Islet precursor cell (in vitro differentiated cells): Measurements from ENCODE around the gene SCML1.
A peak's percentile ranks its signal among the peaks of the same experiment; 100 is the strongest.
"Not testable (repeated sequence)": the region's sequence is repeated elsewhere in the genome, so short reads cannot be mapped to it uniquely, and the experiment has no call there.

Experiments
- DNase-seq: peaks from one replicate; pipeline ENCODE4 v3.0.0-alpha.2; 2018

SCML1 gene

DNA sequence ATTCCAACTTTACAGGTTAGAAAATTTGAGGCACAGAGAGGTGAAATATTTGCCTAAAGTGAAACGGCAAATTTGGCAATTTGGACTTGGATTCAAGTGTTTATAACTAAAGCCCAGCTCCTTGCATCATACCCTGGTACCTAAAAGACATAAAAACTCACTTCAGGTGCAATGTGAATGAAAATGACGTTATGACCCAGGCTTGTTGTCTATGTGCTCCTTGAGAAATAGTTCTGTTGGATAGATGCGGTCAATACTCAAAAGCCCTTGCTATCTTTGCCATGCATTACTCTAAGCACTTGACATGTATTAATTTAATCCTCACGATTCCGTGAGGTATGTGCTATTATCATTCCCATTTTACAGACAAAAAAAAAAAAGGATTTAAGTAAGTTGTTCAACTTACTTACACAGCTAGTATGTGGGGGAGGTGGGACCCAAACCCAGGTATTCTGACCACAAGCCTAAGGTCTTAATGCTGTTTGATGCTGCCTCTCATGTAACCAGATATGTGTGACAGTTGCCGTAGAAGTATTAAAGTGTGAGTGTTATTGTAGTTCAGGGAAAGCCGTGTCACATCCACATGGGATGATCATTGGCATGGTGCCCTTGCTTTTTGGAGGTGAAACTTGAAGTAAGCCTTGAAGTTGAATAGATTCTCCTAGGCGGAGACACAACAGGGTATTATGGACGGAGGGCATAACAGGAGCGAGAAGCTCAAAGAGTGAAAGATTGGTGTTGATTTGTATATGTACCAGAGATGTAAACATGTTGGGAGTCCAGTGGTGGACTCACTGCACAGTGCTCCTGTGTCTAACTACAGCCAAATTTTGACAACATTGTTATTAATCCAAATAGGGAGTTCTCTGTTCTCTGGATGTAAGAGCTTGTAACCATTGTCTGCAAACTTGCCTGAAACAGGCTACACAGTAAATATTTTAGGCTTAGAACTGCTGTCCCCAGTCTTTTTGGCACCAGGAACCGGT lies 3.1 kb downstream of the SCML1 start:
- no peak for DNase-seq

DNA sequence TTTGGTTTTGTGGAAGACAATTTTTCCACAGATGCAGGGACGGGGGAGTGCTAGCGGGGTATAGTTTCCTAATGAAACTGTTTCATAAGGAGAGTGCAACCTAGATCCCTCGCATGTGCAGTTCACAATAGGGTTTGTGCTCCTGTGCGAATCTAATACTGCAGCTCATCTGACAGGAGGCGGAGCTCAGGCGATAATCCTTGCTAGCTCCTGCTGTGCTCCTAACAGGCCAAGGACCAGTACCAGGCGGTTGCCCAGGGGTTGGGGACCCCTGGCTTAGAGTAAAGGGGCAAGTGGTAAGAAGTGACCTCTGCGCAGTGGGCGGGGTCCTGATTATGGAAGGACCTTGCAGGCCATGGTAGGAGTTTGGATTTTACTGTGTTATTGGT lies 3.8 kb downstream of the SCML1 start:
- DNase-seq, result no peak

DNA sequence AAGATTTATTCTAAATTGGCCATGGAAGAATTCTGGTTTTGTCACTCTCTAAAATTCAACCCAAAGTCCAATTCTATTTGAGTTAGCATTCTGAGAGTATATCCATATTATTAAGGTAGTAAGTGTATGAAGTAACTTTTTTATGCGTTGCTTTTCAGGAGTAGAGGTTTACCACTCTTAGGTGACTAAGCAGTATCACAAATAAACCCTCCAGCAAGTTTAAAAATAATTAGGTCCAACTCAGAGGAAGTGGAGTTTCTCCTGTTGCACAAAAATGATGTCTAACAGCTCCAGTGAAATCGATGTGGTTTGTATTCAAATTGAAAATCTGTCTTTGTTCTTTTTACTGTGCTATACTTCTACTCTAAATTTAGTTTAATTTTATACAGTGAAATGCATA lies 6.6 kb downstream of the SCML1 start:
- DNase-seq, result no peak

DNA sequence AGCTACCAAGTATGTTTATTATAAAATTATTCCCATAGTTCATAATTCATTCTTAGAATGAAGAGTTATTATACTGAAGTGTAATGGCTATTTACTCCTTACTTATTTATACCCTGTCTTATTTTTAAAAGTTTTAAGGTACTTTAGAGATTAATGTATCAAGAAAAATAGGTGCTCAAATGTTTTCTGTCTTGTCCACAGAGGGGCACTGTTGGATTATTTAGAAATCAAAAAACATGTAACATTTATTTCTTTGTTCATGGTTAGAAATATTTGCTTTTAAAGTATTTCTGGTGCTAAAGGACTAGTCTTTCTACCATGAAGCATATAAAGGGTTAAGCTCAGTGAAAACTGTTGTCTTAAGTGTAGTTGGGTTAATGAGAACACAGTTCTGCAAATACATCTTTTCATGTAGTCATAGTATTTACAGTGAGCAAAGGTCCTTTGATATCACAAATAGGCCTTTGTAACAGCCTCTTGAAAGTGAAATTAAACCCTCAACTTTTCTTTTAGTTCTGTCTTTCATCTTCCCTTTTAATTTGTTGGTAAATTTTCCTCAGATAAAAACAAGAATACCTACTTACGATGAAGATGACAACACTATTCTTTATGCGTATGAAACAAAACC lies 7.7 kb downstream of the SCML1 start:
- no peak for DNase-seq

DNA sequence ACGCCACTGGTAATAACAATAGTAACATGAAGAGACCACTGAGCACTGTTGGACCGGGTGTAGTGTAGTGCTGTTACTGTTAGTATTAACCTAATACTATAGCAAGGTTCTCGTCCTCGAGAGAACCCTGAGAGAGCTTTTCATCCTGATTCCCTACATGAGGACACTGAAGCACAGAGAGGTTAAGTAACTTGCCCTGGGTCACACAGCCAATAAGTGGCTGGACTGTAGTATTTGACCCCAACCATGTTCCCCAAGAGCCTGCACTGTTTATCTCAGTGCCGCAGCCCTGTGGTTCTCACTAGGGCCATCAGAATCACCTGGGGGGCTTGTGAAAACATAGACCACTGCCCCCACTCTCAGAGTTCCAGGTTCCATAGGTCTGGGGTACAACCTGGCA lies 10.4 kb downstream of the SCML1 start:
- DNase-seq, result no peak

DNA sequence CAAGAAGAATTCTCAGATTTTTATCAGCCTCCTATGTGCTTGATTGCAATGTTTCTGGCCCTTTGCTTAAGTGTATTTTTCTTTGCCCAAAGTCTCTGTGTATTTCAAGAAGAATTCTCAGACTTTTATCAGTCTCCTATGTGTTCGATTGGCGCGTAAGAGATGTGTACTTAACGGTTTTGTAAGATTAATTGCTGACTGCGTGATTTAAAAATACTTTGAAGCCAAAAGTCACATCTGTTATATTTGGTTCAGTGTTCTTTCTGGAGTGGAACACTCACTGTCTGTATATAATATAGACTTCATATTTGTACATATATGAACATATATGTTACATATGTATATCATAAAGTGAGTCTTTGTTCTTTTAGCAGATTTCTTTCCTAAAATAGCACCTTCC lies 11.4 kb downstream of the SCML1 start:
- no peak for DNase-seq

DNA sequence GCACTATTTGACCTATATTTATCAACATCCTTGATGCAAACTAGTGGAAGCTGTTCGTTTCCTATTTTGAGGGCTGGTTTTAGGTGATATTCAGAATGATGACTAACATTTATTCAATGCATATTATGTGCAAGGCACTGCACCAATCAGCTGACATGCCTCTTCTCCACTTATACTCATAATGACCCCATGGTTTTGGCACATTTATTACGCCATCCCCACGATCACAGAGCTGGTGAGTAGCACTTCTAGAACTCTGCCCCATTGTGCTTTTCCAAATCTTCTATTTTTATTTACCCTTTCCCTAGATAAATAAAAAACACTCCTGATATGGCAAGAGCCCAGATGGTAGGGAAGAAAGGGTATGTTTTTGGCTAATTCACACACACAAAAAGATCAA lies 13.1 kb downstream of the SCML1 start:
- DNase-seq, result no peak

DNA sequence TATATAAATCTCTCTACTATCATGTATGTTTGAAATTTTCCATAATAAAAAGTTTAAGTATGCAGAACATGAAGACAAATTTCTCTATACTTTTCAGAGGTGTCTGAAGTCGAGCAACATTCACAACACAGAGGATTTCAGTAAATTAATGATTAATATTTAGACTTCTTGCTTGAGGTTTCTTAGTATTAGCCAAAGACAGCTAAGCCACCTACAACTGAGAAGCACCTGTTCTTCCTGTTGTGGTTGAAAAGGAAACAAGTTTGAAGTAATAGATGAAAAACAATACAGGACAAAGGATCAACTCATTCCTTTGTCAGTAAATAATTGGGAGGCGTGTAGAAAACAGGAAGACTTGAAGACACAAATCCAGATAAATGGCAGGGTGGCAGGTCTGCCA lies 21.1 kb downstream of the SCML1 start:
- no peak for DNase-seq

DNA sequence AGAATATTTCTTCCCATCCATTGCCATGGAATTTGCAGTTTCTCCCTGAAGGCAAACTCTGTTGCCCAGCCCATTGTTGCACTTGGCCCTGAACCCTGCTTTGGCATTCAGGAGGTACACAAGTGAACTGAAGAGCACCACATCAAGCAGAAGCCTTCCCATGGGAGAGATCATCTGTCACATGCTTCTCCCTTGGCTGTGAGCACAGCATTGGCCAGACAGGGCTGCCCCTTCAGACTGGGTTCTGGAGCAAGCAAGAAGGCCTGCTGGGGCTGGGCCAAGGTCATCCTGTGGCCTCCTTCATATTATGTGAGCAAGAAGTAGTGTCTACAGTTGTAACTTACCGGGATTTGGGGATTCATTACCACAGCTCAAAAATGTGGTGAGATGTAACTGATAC lies 22.7 kb downstream of the SCML1 start:
- no peak for DNase-seq

DNA sequence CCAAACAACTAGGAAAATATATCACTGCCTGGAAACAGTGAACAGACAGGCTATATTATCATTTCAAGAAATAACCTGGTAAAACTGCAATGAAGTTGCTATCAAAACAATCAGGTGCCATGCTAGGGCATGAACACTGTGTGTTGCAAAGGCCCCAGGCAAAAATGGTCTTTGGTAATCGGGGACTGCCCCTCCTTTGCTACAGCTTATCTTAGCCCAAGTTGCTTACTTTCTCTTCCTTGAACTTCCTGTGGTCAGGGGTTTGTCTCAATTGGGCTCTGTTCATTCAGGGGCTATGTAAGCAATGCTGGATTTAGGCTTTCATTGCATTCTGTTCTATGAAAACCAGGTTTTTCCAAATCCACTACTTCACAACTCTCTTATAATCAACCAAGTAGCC lies 30.4 kb downstream of the SCML1 start:
- no peak for DNase-seq

DNA sequence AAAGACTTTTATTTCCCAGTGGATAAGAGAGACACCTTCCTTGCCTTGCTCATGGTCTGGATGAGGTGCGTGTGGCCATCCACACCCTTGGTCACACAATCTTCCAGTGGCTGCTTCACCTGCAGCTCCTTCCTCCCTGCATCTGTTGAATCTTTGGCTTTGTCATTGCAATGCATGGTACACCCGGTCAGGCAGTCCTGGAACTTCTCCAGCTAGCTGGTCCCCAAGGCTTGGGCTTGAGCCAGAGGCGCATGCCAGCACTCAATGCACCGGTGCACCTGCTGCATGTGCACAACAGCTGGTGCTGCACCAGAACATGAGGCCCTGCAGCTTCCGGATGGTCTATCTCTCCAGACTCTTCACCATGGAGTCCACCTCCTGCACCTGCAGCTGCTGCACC lies 31.7 kb downstream of the SCML1 start:
- no peak for DNase-seq

DNA sequence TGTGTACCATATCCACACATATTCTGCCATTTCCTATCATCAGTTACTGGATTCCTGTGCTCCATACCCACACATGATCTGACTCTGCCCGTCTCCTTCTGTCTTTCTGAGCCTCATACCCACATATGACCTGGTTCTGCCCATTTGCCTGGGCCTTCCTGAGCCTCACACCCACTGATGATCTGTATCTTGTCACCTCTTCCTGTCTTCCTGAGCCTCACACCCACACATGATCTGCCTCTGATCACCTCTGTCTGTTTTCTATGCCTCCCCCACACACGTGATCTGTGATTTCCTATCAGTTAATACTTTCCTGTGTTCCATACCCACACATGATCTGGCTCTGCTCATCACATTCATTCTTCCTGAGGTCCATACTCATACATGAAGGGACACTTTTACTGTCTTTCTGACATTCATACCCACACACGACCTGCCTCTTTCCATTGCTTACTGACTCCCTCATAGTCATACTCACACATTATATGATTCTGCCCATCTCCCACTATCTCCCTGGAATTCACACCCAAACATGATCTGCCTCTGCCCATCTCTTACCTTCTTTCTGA lies 32.5 kb downstream of the SCML1 start:
- no peak for DNase-seq

DNA sequence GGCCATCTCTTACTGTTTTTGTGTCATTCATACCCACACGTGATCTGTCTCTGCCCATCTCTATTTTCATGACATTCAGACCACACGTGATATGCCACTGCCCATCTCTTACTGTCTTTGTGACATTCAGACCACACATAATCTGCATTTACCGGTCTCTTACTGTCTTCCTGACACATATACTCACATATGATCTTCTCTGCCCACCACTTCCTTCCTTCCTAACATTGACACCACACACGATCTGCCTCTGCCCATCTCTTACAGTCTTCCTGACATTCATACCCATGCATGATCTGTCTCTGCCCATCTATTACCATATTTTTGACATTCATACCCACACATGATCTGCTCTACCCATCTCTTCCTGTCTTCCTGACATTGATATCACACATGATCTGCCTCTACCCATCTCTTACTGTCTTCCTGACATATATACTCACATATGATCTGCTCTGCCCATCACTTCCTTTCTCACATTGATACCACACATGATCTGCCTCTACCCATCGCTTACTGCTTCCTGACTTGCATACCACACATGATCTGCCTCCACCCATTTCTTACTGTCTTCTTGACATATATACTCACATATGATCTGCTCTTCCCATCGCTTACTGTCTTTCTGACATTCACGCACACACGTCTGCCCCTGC lies 36.1 kb downstream of the SCML1 start:
- DNase-seq, result no peak

DNA sequence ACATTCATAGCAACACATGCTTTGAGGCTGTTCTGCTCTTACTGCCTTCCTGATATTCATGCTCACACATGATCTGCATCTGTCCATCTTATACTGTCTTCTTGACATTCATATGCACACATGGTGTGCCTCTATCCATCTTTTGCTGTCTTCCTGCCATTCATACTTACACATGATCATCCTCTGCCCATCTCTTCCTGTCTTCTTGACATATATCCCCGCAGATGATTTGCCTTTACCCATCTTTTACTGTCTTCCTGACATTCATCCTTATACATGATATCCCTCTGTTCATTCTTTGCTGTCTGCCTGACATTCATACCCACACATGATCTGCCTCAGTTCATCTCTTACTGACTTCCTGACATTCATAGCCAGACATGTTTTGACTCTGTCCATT lies 36.8 kb downstream of the SCML1 start:
- no peak for DNase-seq

DNA sequence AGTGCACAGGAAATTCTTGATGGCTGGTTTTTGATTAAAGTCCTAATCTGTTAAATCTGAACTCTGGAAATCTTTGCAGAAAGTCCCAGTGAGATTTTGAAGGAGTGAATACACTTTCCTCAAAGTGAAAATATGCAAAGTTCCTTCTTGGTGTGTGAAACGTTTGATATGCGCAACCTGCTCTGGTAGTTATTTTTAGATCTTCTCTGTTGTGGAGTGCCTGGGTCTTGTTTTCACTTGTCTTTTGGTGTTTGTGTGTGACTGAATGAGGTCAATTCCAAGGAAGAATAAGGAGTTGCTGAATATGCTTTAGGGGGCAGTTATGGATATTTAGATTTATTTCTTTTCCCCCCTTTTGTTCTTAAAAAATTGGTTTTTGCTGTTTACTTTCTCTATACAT lies 41.7 kb downstream of the SCML1 start:
- DNase-seq, result no peak

DNA sequence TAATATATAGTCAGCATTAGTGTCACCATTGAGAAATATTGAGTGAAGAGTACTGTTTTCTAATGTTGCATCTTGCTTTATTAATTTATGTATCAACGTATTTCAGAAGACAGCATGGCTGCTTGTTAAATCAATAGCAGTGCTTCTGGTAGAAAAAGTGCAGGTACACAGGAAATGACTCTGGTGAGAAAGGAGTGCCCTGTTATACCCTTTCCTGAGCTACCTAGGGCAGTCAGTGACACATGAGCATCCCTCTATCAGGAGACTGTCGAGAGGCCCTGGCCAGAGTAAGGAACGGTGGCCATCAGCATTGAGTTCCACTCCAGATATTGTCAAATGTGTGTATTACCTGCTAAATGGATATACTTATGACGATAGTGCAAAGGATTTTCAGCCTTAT lies 42.1 kb downstream of the SCML1 start:
- DNase-seq, result no peak

DNA sequence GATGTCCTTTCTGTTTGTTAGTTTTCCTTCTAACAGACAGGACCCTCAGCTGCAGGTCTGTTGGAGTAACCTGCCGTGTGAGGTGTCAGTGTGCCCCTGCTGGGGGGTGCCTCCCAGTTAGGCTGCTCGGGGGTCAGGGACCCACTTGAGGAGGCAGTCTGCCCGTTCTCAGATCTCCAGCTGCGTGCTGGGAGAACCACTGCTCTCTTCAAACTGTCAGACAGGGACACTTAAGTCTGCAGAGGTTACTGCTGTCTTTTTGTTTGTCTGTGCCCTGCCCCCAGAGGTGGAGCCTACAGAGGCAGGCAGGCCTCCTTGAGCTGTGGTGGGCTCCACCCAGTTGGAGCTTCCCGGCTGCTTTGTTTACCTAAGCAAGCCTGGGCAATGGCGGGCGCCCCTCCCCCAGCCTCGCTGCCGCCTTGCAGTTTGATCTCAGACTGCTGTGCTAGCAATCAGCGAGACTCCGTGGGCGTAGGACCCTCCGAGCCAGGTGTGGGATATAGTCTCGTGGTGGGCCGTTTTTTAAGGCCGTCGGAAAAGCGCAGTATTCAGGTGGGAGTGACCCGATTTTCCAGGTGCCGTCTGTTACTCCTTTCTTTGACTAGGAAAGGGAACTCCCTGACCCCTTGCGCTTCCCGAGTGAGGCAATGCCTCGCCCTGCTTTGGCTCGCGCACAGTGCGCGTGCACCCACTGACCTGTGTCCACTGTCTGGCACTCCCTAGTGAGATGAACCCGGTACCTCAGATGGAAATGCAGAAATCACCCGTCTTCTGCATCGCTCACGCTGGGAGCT lies 49.5 kb downstream of the SCML1 start:
- not testable (repeated sequence) for DNase-seq

DNA sequence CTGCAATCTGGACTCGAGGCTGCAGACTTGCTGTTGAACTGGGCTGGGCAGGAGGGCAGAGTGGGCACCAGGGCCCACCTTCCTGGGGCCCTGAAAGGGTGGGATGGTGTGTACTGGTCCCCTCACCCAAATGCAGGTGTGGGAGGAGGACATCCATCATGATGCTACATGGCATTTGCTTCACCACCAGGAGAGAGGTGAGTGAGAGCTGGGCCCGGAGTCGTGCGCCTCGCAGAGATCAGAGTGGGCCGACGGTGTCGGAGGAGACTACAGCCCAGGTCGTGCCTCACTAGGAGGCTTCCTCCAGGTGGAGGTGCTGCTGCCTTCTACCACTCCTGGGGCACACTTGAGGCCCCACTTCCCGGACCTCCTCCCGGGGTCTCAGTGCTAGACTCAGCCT lies 50.3 kb downstream of the SCML1 start:
- no peak for DNase-seq

DNA sequence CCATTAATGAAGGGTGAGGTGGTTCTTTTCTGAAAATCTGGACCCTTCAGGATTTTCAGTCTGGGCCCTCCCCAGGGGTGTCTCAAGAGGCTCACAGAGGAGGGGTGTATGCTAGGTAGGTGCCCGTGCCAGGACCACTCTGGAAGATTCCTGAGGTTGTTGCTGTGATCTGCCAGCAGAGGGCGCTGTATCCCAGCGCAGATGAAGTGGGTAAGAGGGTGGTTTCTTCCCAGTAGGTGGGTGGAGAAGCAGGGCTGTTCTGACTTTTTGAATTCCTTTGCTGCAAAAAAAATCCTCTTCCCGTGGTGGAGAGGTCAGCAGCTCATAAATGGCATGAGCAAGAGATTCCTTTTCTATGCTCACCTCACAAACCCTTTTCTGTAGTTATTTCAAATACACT lies 51.1 kb downstream of the SCML1 start:
- DNase-seq, result peak; percentile 63

DNA sequence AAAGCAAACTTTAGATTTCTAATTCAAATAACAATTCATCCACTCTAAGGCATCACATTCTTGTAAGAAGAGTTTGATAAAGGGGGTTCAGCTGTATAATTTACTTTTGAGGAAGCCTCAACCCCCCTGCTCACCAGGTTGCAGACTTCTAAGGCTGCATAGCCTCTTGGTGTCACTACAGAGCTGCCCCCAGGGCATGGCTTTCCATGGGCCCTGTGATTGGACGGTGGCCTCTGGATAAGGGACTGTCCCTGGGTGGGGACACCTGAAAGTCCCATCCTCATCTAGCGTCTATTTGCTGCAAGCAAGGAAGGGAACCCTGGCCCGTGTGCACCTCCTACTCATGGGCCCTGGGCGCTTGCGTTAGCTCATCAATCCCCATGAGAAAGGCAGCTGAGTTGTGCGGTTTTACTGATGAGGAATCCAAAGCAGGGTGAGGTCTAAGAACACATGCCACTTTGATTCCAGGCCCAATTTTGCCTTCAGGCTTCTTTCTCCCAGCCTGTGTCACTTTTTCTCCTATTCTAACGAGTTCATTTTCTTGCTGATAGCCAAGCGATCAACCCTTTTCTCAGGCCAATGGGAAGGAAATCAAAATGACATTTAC lies 51.8 kb downstream of the SCML1 start:
- no peak for DNase-seq

DNA sequence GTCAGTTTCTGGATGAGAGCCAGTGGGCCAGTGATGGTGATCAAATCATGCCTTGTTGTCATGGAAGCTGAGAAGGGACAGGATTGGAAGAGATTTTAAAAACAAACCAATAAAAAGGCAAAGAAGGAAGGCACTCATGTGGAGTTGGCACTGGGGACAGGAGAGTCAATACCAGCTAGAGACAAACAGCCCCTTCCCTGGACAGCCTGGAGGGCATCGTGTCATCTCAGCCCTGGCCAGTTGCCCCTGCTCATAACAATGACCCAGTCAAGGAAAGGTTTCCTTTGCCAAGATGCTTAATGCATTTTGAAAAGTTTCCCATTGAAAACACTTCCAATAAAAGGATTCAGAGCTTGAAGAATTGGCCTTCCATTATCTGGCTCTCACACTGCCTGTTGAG lies 55.5 kb downstream of the SCML1 start:
- DNase-seq, result no peak

DNA sequence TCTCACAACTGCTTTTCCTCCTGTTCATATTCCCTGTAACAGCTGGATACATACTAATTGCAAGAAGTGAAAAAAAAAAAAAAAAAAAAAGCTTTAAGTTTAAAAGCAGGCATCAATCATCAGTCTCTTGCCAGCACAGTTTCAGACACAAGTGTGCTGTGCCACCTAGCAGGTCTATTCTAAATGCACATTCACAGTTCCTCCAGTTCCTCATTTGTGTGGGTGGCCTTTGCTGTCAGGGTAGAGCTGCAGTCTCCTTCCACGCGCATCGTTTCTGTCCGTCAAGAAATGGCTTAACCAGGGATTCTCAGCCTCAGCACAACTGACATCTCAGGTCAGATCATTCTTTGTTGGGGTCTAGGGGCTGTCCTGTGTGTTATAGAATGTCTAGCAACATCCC lies 61.6 kb downstream of the SCML1 start:
- no peak for DNase-seq
